Caco-2 (cell line): ENCODE measurements around the gene GCM1. TPM values are rescaled to one million over a fixed set of nuclear protein-coding genes. Genes with fewer than 3 reads are reported as not detected.
A peak's percentile ranks its signal among the peaks of the same experiment; 100 is the strongest.

Experiments
- BruUV-seq: library from RNA; stranded (reverse); fragments of 400-500 nt; replicated peaks from 2 replicates; lab custom pipeline; 2021; lab: Mats Ljungman, UMichigan
- CTCF ChIA-PET: fragments of 300-600 bp; sonication (Branson Sonifier 250); formaldehyde crosslinking; loops from one replicate; lab custom pipeline; 2022; ENCODE audit warnings: antibody characterized with exemption; lab: Charles Lee
- POLR2A ChIA-PET: fragments of 300-600 bp; sonication (Branson Sonifier 250); formaldehyde crosslinking; loops from one replicate; lab custom pipeline; 2022; ENCODE audit warnings: antibody characterized with exemption; lab: Charles Lee
- DNase-seq, 2 experiments: peaks; one replicate each; pipeline versions ENCODE4 v3.0.0 to v3.0.0-alpha.2; 2020 to 2022
- H3K27me3 ChIP-seq: replicated peaks from 2 replicates; pipeline ENCODE4 v1.6.0; 2011; ENCODE audit warnings: low read length; ENCODE audit not compliant: control insufficient read depth, insufficient read depth
- H3K36me3 ChIP-seq: 2 replicates; pipeline ENCODE4 v1.5.1; 2011; ENCODE audit warnings: low read length; ENCODE audit not compliant: control insufficient read depth, insufficient read depth
- H3K4me1 ChIP-seq: fragments of 250-450 bp; sonication (Bioruptor Pico); 2 replicates; pipeline ENCODE4 v1.5.1; 2020; ENCODE audit warnings: mild to moderate bottlenecking
- H3K4me3 ChIP-seq: 2 replicates; pipeline ENCODE4 v1.5.1; 2011; ENCODE audit warnings: low read depth, mild to moderate bottlenecking, control low read depth, low read length
- H3K9me3 ChIP-seq: fragments of 250-450 bp; sonication (Bioruptor Pico); 2 replicates; pipeline ENCODE4 v1.5.1; 2020; ENCODE audit warnings: mild to moderate bottlenecking, moderate library complexity
- H3K27ac Mint-ChIP-seq: one replicate; pipeline ENCODE4 v1.8.0; 2022; ENCODE audit warnings: mixed read lengths; ENCODE audit not compliant: unreplicated experiment
- H3K27me3 Mint-ChIP-seq: one replicate; pipeline ENCODE4 v1.8.0; 2022; ENCODE audit warnings: mixed read lengths; ENCODE audit not compliant: insufficient read depth, unreplicated experiment
- H3K36me3 Mint-ChIP-seq: one replicate; pipeline ENCODE4 v1.8.0; 2022; ENCODE audit warnings: mild to moderate bottlenecking, mixed read lengths; ENCODE audit not compliant: insufficient read depth, unreplicated experiment
- H3K4me1 Mint-ChIP-seq: one replicate; pipeline ENCODE4 v1.8.0; 2022; ENCODE audit warnings: low read depth, mixed read lengths; ENCODE audit not compliant: unreplicated experiment
- H3K4me3 Mint-ChIP-seq: one replicate; pipeline ENCODE4 v1.8.0; 2022; ENCODE audit warnings: mild to moderate bottlenecking, moderate library complexity, mixed read lengths; ENCODE audit not compliant: unreplicated experiment
- H3K9me3 Mint-ChIP-seq: one replicate; pipeline ENCODE4 v1.8.0; 2022; ENCODE audit warnings: mixed read lengths; ENCODE audit not compliant: unreplicated experiment
- intact Hi-C: fragments of 100-400 bp; cut with micrococcal nuclease; formaldehyde crosslinking; loops from one replicate; pipeline ENCODE4 v1.10.0; 2022; ENCODE audit not compliant: unreplicated experiment
- total RNA-seq: library from RNA; stranded (reverse); gene quantifications from 2 replicates; pipeline ENCODE4 v1.2.3, GENCODE V29; 2022
- TF ChIP-seq, protein P1 (sequence below), 2 experiments: fragments of 200-600 bp in 1 of 2; IDR thresholded peaks; 1 replicate in 1 of 2; 2 replicates in 1 of 2; pipeline versions ENCODE4 v1.5.1 to v1.8.0; 2011 to 2022; ENCODE audit warnings: antibody characterized with exemption in 1 of 2, control low read depth in 1 of 2, inconsistent platforms in 1 of 2, low read depth in 1 of 2, low read length in 1 of 2, mild to moderate bottlenecking in 1 of 2, moderate library complexity in 1 of 2; ENCODE audit not compliant: insufficient read depth in 1 of 2, severe bottlenecking in 1 of 2, unreplicated experiment in 1 of 2

GCM1 gene
- total RNA-seq, 1 experiment from 2014 or later = 0.79 TPM

DNA sequence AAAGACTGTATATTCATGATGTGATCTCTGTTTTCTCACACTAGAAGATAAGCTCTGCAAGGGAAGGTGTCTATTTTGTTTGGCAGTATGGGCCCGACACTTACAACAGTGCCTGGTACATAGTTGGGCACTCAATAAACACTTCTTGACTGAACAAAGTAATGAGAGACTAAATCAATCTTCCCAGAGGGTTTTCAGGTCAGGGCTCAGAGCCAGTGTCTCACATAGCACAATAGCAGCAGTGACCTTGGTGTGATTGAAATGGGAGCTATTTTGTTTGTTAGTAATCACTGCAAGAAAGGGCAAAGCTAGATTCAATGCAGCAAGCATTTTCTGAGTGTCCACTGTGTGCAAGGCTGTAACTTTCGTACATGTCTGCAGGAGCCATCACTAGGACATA, 26.4 kb upstream of the GCM1 start:
- H3K36me3 ChIP-seq = no peaks in the 10 kb centered on the region
- DNase-seq = no peak
- H3K4me1 ChIP-seq = no peaks in the 10 kb centered on the region
- no TSS peak for BruUV-seq
- TF ChIP-seq, protein P1, sequence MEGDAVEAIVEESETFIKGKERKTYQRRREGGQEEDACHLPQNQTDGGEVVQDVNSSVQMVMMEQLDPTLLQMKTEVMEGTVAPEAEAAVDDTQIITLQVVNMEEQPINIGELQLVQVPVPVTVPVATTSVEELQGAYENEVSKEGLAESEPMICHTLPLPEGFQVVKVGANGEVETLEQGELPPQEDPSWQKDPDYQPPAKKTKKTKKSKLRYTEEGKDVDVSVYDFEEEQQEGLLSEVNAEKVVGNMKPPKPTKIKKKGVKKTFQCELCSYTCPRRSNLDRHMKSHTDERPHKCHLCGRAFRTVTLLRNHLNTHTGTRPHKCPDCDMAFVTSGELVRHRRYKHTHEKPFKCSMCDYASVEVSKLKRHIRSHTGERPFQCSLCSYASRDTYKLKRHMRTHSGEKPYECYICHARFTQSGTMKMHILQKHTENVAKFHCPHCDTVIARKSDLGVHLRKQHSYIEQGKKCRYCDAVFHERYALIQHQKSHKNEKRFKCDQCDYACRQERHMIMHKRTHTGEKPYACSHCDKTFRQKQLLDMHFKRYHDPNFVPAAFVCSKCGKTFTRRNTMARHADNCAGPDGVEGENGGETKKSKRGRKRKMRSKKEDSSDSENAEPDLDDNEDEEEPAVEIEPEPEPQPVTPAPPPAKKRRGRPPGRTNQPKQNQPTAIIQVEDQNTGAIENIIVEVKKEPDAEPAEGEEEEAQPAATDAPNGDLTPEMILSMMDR (IDR thresholded peaks at IDR 0.05; ENCODE audit: insufficient read depth in 1 of 2, low read depth in 1 of 2, low read length in 1 of 2, severe bottlenecking in 1 of 2, unreplicated experiment in 1 of 2) = no peak
- no peak overlapping the region for H3K27ac Mint-ChIP-seq
- no peaks in the 10 kb centered on the region for H3K9me3 ChIP-seq
- H3K27me3 Mint-ChIP-seq = no peaks in the 10 kb centered on the region
- H3K4me1 Mint-ChIP-seq = no peaks in the 10 kb centered on the region
- no peaks in the 10 kb centered on the region for H3K36me3 Mint-ChIP-seq
- no peaks in the 10 kb centered on the region for H3K27me3 ChIP-seq
- H3K4me3 Mint-ChIP-seq = no peak overlapping the region
- intact Hi-C loops = no loop called here
- ChIA-PET POLR2A (no interaction called here), CTCF (no interaction called here)
- H3K4me3 ChIP-seq = no peak overlapping the region
- H3K9me3 Mint-ChIP-seq = no peaks in the 10 kb centered on the region

DNA sequence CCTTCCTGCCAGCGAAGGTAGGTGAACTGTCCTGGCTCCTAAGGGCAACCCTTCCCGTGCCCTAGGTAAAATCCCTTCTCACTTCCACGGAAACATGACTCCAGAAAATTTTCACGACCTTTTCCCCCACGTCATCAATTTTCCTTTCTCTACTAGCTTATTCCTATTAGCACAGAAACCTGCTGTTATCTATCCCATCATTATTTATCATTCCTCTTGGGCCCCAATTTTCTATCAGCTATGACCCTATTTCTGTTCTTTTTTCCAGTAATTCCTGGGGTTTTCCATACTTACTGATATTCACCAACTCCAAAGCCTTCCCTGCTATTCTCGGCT, 23.8 kb upstream of the GCM1 start:
- BruUV-seq = no TSS peak
- TF ChIP-seq, protein P1 (IDR thresholded peaks at IDR 0.05; ENCODE audit: insufficient read depth in 1 of 2, low read depth in 1 of 2, low read length in 1 of 2, severe bottlenecking in 1 of 2, unreplicated experiment in 1 of 2) = no peak
- Histone ChIP-seq H3K36me3 (no peaks in the 10 kb centered on the region), H3K4me3 (no peak overlapping the region), H3K27me3 (no peaks in the 10 kb centered on the region), H3K9me3 (no peaks in the 10 kb centered on the region), H3K4me1 (peaks cover 6% of the 10 kb centered on the region; the same call in 1 of the 2 replicates)
- no peak overlapping the region for H3K4me3 Mint-ChIP-seq
- no peak for DNase-seq
- CTCF ChIA-PET = interaction anchor here (0.6 to 0.7 kb wide), 2 partner anchors 11 to 64 kb away, joined by 3 to 4 read pairs; no protein-coding TSS in a partner anchor
- intact Hi-C loops = loop anchor here (1.0 kb wide), 5 partner anchors 68 to 312 kb away; no protein-coding TSS in a partner anchor
- no peaks in the 10 kb centered on the region for H3K36me3 Mint-ChIP-seq
- POLR2A ChIA-PET = no interaction called here
- H3K27ac Mint-ChIP-seq = no peak overlapping the region
- no peaks in the 10 kb centered on the region for H3K4me1 Mint-ChIP-seq
- no peaks in the 10 kb centered on the region for H3K27me3 Mint-ChIP-seq
- no peaks in the 10 kb centered on the region for H3K9me3 Mint-ChIP-seq

DNA sequence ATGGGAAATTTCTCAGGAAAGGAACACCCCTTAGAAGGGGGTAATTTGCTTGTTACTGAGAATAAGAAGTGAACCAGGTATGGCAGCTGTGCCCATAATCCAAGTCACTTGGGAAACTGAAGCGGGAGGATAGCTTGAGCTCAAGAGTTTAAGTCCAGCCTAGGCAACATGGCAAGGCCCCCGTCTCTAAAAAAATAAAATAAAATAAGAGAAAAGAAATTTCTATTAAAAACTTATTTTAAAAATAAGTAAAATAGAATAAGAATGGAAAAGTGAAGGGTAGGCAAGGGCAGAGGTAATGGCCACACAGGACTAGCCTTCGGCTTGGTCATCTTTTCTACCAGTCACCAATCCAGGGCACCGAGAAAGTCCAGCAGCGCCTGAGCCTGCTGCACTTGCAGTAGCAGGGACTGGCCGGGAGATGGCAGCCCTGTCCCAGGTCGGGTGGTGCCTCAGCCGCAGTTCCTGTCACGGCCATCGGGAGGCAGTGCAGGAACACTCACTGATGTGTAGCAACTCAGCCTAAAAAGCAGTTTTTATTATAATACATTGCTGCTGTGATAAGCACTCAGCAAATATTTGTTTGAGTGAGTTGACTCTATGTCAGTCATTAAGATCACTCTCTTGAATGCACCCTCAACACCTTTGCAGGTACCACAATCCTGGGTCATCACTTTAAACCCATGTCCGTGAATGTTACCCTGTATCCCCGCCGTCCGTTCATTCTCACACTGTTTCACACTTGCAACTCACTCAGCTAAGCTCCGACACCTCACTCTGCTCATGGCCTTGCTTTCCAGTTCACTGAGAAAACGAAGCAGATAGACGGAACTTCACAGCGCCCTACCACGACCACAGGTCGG, 23.2 kb upstream of the GCM1 start:
- ChIA-PET POLR2A (no interaction called here), CTCF (interaction anchor here (0.6 to 1.1 kb wide), 4 partner anchors 12 to 239 kb away, joined by 3 to 4 read pairs (median 3); no protein-coding TSS in a partner anchor)
- DNase-seq = peak; percentile 77 to 90
- H3K4me3 Mint-ChIP-seq = no peak overlapping the region
- Histone ChIP-seq H3K9me3 (no peaks in the 10 kb centered on the region), H3K36me3 (no peaks in the 10 kb centered on the region), H3K27me3 (no peaks in the 10 kb centered on the region), H3K4me1 (peaks cover 6% of the 10 kb centered on the region; the same call in 1 of the 2 replicates), H3K4me3 (no peak overlapping the region)
- intact Hi-C loops = loop anchor here (1.0 kb wide), 5 partner anchors 68 to 312 kb away; no protein-coding TSS in a partner anchor
- no peaks in the 10 kb centered on the region for H3K4me1 Mint-ChIP-seq
- TF ChIP-seq, protein P1 (IDR thresholded peaks at IDR 0.05; ENCODE audit: insufficient read depth in 1 of 2, low read depth in 1 of 2, low read length in 1 of 2, severe bottlenecking in 1 of 2, unreplicated experiment in 1 of 2) = peak; percentile 100
- H3K36me3 Mint-ChIP-seq = no peaks in the 10 kb centered on the region
- no peaks in the 10 kb centered on the region for H3K27me3 Mint-ChIP-seq
- no peak overlapping the region for H3K27ac Mint-ChIP-seq
- H3K9me3 Mint-ChIP-seq = no peaks in the 10 kb centered on the region
- no TSS peak for BruUV-seq
